Measurements from ENCODE around the gene TSPAN33. TPM values are rescaled to one million over a fixed set of nuclear protein-coding genes. Genes with fewer than 3 reads are reported as not detected.

TSPAN33 gene
- total RNA-seq, 4 donors from 2014 or later = 2.5 to 8.1 (median 2.9) TPM

DNA sequence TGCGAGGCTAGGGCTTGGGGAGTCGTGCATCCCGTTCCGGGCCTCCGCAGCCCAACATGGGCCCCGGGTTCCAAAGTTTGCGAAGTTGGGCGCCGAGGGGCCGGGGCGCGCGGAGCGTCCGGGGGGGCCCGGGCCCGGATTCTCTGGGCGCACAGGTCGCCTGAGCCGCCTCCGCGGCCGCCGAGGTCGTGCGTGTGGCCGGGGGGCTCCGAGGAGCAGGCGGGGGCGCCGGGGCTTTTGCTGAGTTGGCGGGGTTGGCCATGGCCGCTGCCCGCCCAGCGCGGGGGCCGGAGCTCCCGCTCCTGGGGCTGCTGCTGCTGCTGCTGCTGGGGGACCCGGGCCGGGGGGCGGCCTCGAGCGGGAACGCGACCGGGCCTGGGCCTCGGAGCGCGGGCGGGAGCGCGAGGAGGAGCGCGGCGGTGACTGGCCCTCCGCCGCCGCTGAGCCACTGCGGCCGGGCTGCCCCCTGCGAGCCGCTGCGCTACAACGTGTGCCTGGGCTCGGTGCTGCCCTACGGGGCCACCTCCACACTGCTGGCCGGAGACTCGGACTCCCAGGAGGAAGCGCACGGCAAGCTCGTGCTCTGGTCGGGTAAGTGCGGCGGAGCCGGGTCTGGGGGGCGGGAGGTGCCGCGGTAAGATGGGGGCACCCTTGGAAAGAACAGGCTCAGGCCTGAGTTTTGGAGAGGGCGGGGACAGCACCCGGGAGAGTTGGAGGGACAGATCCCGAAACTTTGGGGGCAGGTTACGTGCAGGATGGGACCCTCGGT is 44.6 kb downstream of the TSPAN33 start:
- Histone ChIP-seq H3K27me3 (peaks cover 33% of the 10 kb centered on the region), H3K4me3 (peak overlapping the region; percentile 50 to 78 (median 68)), H3K36me3 (no peaks in the 10 kb centered on the region), H3K27ac (peak overlapping the region; percentile 39 to 63 (median 50)), H3K9me3 (no peaks in the 10 kb centered on the region), H3K4me1 (peaks cover 0 to 20% (median 13%) of the 10 kb centered on the region in 4 donors)
- TF ChIP-seq EP300 (IDR thresholded peaks at IDR 0.05; ENCODE audit: low read depth) (no peak), POLR2AphosphoS5 (IDR thresholded peaks at IDR 0.05) (no peak), POLR2A (IDR thresholded peaks at IDR 0.05) (no peak)
- TF ChIP-seq, protein P1, sequence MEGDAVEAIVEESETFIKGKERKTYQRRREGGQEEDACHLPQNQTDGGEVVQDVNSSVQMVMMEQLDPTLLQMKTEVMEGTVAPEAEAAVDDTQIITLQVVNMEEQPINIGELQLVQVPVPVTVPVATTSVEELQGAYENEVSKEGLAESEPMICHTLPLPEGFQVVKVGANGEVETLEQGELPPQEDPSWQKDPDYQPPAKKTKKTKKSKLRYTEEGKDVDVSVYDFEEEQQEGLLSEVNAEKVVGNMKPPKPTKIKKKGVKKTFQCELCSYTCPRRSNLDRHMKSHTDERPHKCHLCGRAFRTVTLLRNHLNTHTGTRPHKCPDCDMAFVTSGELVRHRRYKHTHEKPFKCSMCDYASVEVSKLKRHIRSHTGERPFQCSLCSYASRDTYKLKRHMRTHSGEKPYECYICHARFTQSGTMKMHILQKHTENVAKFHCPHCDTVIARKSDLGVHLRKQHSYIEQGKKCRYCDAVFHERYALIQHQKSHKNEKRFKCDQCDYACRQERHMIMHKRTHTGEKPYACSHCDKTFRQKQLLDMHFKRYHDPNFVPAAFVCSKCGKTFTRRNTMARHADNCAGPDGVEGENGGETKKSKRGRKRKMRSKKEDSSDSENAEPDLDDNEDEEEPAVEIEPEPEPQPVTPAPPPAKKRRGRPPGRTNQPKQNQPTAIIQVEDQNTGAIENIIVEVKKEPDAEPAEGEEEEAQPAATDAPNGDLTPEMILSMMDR (IDR thresholded peaks at IDR 0.05) = no peak
- in situ Hi-C loops (cut with MboI; ENCODE audit: low pct_ligation_motif_present in 1 of 4, low pct_unique_long_range_greater_than_20kb in 1 of 4, low sequenced_read_pairs in 3 of 4) = no loop called here
- intact Hi-C loops (cut with DNase I; ENCODE audit: low total_unique reads) = no loop called here
- DNase-seq = no peak
- WGBS, 2 donors (ENCODE audit: low coverage in 1 of 2) = 1 to 33% methylated on average over 2 to 59 of the region's 83 CpGs

DNA sequence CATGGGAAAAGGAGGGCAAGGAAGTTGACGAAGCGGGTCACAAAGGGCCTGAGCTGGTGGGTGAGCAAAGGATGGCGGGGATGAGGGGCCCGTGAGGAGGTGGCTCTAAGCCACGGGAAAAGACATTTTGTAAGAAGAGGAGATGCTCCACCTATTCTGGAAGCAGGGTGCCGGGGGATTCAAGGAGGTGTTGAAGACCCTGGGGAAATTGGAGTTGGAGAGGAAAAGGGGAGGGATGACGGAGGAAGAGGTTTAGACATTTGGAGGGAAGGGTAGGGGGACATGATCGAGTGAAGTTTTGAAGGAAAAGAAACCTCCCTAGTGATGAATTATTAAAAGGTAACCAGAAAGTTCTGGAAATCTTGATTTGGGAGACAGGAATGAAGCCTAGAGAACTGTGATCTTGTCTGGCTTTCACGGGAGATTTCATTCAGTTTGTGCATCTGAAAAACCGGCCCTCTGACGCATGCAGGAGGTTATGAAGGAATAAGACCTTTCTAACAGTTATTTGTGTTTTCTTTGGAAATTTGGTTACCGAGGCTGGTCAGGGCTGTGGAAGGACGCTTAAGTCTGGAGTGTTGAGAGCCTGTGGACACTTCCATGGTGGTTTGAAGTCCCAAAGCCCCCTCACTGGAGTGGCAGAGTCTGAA is 45.3 kb downstream of the TSPAN33 start:
- Histone ChIP-seq H3K27me3 (peaks cover 33% of the 10 kb centered on the region), H3K4me3 (peak overlapping the region; percentile 50 to 78 (median 68)), H3K9me3 (no peaks in the 10 kb centered on the region), H3K4me1 (peaks cover 0 to 20% (median 13%) of the 10 kb centered on the region in 4 donors), H3K36me3 (no peaks in the 10 kb centered on the region), H3K27ac (no peak overlapping the region)
- no peak for TF ChIP-seq EP300 (IDR thresholded peaks at IDR 0.05; ENCODE audit: low read depth)
- TF ChIP-seq, protein P1 (IDR thresholded peaks at IDR 0.05) = no peak
- no peak for TF ChIP-seq POLR2A (IDR thresholded peaks at IDR 0.05)
- no peak for TF ChIP-seq POLR2AphosphoS5 (IDR thresholded peaks at IDR 0.05)
- no peak for DNase-seq
- in situ Hi-C loops (cut with MboI; ENCODE audit: low pct_ligation_motif_present in 1 of 4, low pct_unique_long_range_greater_than_20kb in 1 of 4, low sequenced_read_pairs in 3 of 4) (no loop called here), intact Hi-C loops (cut with DNase I; ENCODE audit: low total_unique reads) (no loop called here)
- whole genome bisulfite sequencing, 2 donors (ENCODE audit: low coverage in 1 of 2) = 40 to 51% methylated on average over 11 to 13 of the region's 13 CpGs

DNA sequence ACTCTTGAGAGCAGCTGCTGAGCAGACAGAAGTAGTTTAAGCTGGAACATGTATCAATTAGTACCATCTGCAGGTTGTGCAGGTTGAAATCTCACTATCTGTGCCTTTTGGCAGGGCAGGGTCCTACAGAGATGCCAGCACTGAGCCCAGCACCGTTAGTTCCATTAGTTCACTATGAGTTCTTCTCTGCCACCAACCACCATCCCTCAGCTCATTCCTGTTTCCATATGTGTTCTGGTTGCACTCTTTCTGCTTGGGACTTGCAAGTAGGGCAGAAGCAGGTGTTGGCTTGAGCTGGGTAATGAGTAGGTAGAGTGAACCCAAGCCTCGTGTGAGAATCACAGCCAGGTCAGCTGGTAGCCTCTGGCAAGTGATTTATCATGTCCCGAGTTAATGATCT is 46.8 kb downstream of the TSPAN33 start:
- WGBS, 2 donors (ENCODE audit: low coverage in 1 of 2) = 76 to 100% methylated on average over 1 to 3 of the region's 3 CpGs
- in situ Hi-C loops (cut with MboI; ENCODE audit: low pct_ligation_motif_present in 1 of 4, low pct_unique_long_range_greater_than_20kb in 1 of 4, low sequenced_read_pairs in 3 of 4) = no loop called here
- peaks cover 0 to 20% (median 13%) of the 10 kb centered on the region in 4 donors for H3K4me1 ChIP-seq

DNA sequence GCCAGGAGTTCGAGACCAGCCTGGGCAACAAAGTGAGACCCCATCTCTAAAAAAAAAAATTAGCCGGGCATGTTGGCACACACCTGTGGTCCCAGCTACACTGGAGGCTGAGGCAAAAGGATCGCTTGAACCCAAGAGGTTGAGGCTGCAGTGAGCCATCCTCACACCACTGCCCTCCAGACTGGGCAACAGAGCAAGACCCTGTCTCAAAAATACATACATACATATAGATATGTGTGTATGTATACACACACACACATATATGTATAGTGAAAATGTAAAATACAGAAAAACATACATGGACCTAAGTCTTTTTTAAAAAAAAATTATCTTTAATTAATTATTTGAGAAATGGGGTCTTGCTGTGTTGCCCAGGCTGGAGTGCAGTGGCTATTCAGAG is 49.4 kb downstream of the TSPAN33 start:
- H3K4me3 ChIP-seq = no peak overlapping the region
- in situ Hi-C loops (cut with MboI; ENCODE audit: low pct_ligation_motif_present in 1 of 4, low pct_unique_long_range_greater_than_20kb in 1 of 4, low sequenced_read_pairs in 3 of 4) = no loop called here
- intact Hi-C loops (cut with DNase I; ENCODE audit: low total_unique reads) = no loop called here
- H3K9me3 ChIP-seq = no peaks in the 10 kb centered on the region
- no peaks in the 10 kb centered on the region for H3K36me3 ChIP-seq
- no peak overlapping the region for H3K27ac ChIP-seq
- WGBS, 2 donors (ENCODE audit: low coverage in 1 of 2) = 92 to 100% methylated on average over 1 to 3 of the region's 3 CpGs
- peaks cover 20% of the 10 kb centered on the region for H3K27me3 ChIP-seq
- peaks cover 0 to 11% (median 9%) of the 10 kb centered on the region in 4 donors for H3K4me1 ChIP-seq
- DNase-seq = no peak
- TF ChIP-seq EP300 (IDR thresholded peaks at IDR 0.05; ENCODE audit: low read depth) = no peak
- TF ChIP-seq, protein P1 (IDR thresholded peaks at IDR 0.05) = no peak
- TF ChIP-seq POLR2AphosphoS5 (IDR thresholded peaks at IDR 0.05) = no peak
- TF ChIP-seq POLR2A (IDR thresholded peaks at IDR 0.05) = no peak

More for the DNA sequence above, 46.8 kb downstream of the TSPAN33 start:
- H3K27me3 ChIP-seq = peaks cover 33% of the 10 kb centered on the region
- no peak overlapping the region for H3K4me3 ChIP-seq
- no peaks in the 10 kb centered on the region for H3K9me3 ChIP-seq
- H3K36me3 ChIP-seq = no peaks in the 10 kb centered on the region
- TF ChIP-seq, protein P1 (IDR thresholded peaks at IDR 0.05) = no peak
- TF ChIP-seq EP300 (IDR thresholded peaks at IDR 0.05; ENCODE audit: low read depth) = no peak
- no peak for TF ChIP-seq POLR2AphosphoS5 (IDR thresholded peaks at IDR 0.05)
- no peak for TF ChIP-seq POLR2A (IDR thresholded peaks at IDR 0.05)
- no peak overlapping the region for H3K27ac ChIP-seq
- DNase-seq = no peak
- intact Hi-C loops (cut with DNase I; ENCODE audit: low total_unique reads) = no loop called here
